DND-41 (cell line): ENCODE measurements around the gene CLP1.

Source experiments
- CTCF ChIP-seq: IDR thresholded peaks from 2 replicates; pipeline ENCODE4 v1.5.1; 2012; ENCODE audit warnings: borderline replicate concordance, low read length, moderate library complexity, mild to moderate bottlenecking; ENCODE audit not compliant: poor library complexity, severe bottlenecking; ENCODE audit errors: extremely low read depth
- EZH2 ChIP-seq: IDR thresholded peaks from 3 replicates; pipeline ENCODE4 v1.6.1; 2012; ENCODE audit warnings: borderline replicate concordance, low read depth, mild to moderate bottlenecking, moderate library complexity, low read length, inconsistent platforms; ENCODE audit not compliant: severe bottlenecking

GRCh38 chr11:57638005-57638781 is 19.4 kb upstream of the CLP1 start:
- TF ChIP-seq CTCF (no peak), EZH2 (no peak)
